Subcutaneous abdominal adipose tissue (tissue), 5 donors: ENCODE data around the gene FUS.
"Not testable (repeated sequence)": the region's sequence is repeated elsewhere in the genome, so short reads cannot be mapped to it uniquely, and the experiment has no call there.

Experiments
- H3K27ac ChIP-seq: one replicate; pipeline ENCODE4 v1.7.0; 2013; ENCODE audit warnings: low read depth, mild to moderate bottlenecking, inconsistent platforms, low read length, moderate library complexity
- H3K27me3 ChIP-seq, 5 donors: one replicate each; pipeline ENCODE4 v1.7.0; 2013; ENCODE audit warnings: low read length in 5 of 5, inconsistent platforms in 1 of 5; ENCODE audit not compliant: control insufficient read depth in 5 of 5, insufficient read depth in 4 of 5
- H3K36me3 ChIP-seq, 5 donors: one replicate each; pipeline ENCODE4 v1.7.0; 2013; ENCODE audit warnings: low read length in 5 of 5; ENCODE audit not compliant: control insufficient read depth in 5 of 5, insufficient read depth in 5 of 5
- H3K4me1 ChIP-seq, 5 donors: one replicate each; pipeline ENCODE4 v1.7.0; 2013; ENCODE audit warnings: low read length in 5 of 5, mild to moderate bottlenecking in 3 of 5, moderate library complexity in 1 of 5; ENCODE audit not compliant: control insufficient read depth in 5 of 5, insufficient read depth in 5 of 5
- H3K4me3 ChIP-seq, 5 donors: one replicate each; pipeline ENCODE4 v1.7.0; 2013; ENCODE audit warnings: low read length in 5 of 5, low read depth in 1 of 5
- H3K9ac ChIP-seq, 5 donors: one replicate each; pipeline ENCODE4 v1.7.0; 2013; ENCODE audit warnings: low read length in 5 of 5, mild to moderate bottlenecking in 4 of 5, moderate library complexity in 3 of 5
- H3K9me3 ChIP-seq, 5 donors: one replicate each; pipeline ENCODE4 v1.7.0; 2013; ENCODE audit warnings: low read length in 5 of 5; ENCODE audit not compliant: control insufficient read depth in 5 of 5
- donor health status: healthy.
- donor health status: healthy.
- donor health status: healthy.
- donor health status: healthy.
- donor health status: healthy.

The FUS gene

DNA sequence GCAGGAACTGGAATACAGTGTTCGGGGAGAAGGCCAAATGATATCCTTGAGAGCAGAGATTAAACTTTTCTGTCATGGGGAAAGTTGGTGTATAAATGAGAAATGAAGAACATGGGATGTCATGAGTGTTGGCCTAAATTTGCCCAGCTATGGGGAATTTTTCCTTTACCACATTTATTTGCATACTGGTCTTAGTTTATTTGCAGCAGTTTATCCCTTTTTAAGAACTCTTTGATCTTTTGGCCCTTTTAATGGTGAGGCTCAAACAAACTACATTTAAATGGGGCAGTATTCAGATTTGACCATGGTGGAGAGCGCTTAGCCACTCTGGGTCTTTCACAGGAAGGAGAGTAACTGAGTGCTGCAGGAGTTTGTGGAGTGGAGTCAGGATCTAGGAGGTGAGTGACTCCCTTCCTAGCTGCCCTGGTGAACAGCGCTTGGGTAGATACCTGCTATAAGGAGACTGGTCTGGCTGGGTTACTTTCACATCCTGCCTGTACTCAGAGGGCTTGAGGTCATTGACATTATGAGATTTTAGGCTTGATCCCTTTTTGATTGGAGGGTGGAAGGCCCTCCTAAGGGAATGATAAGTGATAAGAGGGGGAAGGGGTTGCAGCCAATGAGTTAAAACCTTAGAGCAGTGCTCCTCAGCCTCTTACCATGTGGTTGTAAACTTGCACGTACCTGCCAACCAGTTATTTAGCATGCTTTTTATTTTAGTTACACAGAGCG, 11.9 kb downstream of the FUS start:
- H3K27ac ChIP-seq, result no peak overlapping the region
- H3K9me3 ChIP-seq, result no peaks in the 10 kb centered on the region
- H3K36me3 ChIP-seq, result peaks cover 50 to 100% (median 93%) of the 10 kb centered on the region in 5 donors
- H3K9ac ChIP-seq, result no peak overlapping the region
- no peaks in the 10 kb centered on the region for H3K27me3 ChIP-seq
- H3K4me3 ChIP-seq, result no peak overlapping the region
- peaks cover 0 to 3% (median 0%) of the 10 kb centered on the region in 5 donors for H3K4me1 ChIP-seq

DNA sequence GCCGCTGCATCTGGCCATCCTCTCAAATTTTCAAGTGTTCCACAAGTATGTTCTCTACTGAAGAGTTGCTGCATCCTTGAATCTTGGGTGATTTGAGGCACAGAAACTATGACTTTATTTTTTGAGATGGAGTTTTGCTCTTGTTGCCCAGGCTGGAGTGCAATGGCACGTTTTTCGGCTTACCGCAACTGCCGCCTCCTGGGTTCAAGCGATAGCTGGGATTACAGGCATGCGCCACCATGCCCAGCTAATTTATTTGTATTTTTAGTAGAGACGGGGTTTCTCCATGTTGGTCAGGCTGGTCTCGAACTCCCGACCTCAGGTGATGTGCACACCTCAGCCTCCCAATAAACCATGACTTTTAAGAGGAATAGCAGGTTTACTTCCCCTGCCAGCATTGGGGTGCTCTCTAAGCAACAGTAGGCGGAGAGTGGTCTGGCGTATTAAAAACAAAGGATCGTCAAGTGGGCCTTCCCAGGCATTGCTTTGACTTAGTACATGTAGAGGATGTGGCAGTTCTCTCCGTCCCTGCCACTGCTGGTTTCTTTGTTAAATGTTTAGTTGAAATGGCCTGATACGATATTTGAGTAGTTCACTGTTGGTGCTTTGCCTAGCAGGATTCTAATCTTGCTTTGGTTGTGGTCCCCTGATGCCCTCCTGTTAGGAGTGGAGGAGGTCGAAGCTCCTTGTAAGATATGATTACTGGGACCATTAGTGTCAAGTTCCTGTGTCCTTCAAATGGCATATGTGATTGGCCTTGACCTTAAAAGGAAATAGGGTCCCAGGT, 13.1 kb downstream of the FUS start:
- no peak overlapping the region for H3K9ac ChIP-seq
- peaks cover 0 to under 1% (median 0%) of the 10 kb centered on the region in 5 donors for H3K4me1 ChIP-seq
- H3K27ac ChIP-seq, result no peak overlapping the region
- H3K9me3 ChIP-seq, result no peaks in the 10 kb centered on the region
- H3K27me3 ChIP-seq, result no peaks in the 10 kb centered on the region
- H3K4me3 ChIP-seq, result no peak overlapping the region
- H3K36me3 ChIP-seq, result peaks cover 44 to 94% (median 83%) of the 10 kb centered on the region in 5 donors

DNA sequence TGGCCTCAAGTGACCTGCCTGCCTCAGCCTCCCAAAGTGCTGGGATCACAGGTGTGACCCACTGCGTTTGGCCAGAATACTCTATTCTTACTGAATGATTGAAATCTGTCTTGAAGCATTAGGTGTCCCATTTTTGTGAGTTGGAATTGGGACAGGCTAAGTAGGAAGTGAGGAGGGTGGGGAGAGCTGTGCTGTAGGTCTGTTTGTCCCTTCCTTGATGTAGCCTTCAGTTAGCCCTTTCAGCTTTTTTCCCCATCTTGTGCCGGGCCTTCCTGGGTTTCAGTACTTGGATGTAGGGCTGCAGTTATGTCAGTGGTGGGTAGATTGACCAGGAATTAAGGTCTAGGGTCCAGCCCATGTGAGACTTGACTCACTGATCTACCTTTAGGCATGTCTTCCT, 13.9 kb downstream of the FUS start:
- Histone ChIP-seq H3K4me1 (peaks cover 0 to 7% (median 5%) of the 10 kb centered on the region in 5 donors), H3K4me3 (no peak overlapping the region), H3K27ac (no peak overlapping the region), H3K36me3 (peaks cover 39 to 87% (median 76%) of the 10 kb centered on the region in 5 donors), H3K27me3 (no peaks in the 10 kb centered on the region), H3K9ac (no peak overlapping the region), H3K9me3 (no peaks in the 10 kb centered on the region)

GRCh38 chr16:31194898-31195297, 15.0 kb downstream of the FUS start:
- H3K9ac ChIP-seq, result no peak overlapping the region
- no peaks in the 10 kb centered on the region for H3K9me3 ChIP-seq
- H3K27me3 ChIP-seq, result no peaks in the 10 kb centered on the region
- no peak overlapping the region for H3K27ac ChIP-seq
- peaks cover 0 to 7% (median 5%) of the 10 kb centered on the region in 5 donors for H3K4me1 ChIP-seq
- H3K4me3 ChIP-seq, result no peak overlapping the region
- peaks cover 29 to 83% (median 73%) of the 10 kb centered on the region in 5 donors for H3K36me3 ChIP-seq

- H3K4me1 ChIP-seq, result peaks cover 0 to 12% (median 7%) of the 10 kb centered on the region in 5 donors
- H3K36me3 ChIP-seq, result peaks cover 25 to 76% (median 66%) of the 10 kb centered on the region in 5 donors
- not testable (repeated sequence) for H3K9me3 ChIP-seq, H3K27ac ChIP-seq, H3K4me3 ChIP-seq, H3K27me3 ChIP-seq, H3K9ac ChIP-seq
These were observed 15.9 kb downstream of the FUS start for GRCh38 chr16:31195861-31196260.

- no peak overlapping the region for H3K9ac ChIP-seq
These were observed 16.6 kb downstream of the FUS start for GRCh38 chr16:31196324-31197088.

DNA sequence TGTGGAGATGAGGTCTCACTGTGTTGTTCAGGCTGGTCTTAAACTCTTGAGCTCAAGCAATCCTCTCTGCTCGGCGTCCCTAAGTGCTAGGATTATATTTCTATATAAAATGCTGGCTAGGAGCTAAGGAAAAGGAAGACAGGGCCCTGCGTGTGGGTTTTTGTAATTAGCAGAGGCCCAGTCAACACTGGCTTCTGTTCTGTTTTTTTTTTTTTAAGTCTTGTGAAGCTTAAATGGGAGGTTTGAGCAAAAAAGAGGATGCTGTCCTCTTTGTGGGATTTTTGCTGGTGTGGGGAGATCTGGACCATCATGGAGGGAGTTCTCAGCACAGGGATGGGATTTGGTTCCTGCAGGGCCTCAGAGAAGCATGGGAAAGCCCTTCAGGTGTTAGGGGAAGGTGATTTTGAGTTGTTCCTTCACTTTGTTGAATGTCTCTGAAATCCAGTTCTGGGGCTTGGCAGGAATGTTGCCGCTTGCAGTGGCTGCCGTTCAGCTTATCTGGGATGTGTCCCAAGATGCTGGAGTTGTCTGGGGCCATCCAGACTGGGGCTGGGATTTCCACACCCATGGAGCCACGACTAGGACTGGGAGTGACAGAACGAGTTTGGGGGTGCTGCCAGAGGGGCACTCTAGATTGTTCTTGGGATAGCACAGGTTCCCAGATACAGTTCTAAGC, 18.4 kb downstream of the FUS start:
- Histone ChIP-seq H3K4me1 (peaks cover 0 to 36% (median 31%) of the 10 kb centered on the region in 5 donors), H3K36me3 (peaks cover 8 to 51% (median 41%) of the 10 kb centered on the region in 5 donors), H3K27me3 (peaks cover 0 to 3% (median 0%) of the 10 kb centered on the region in 5 donors), H3K9me3 (no peaks in the 10 kb centered on the region), H3K27ac (no peak overlapping the region), H3K4me3 (no peak overlapping the region), H3K9ac (peak overlapping the region in 1 of 5 donors; percentile 9)

More at GRCh38 chr16:31196324-31197088, 16.6 kb downstream of the FUS start:
- peaks cover 0 to 3% (median 0%) of the 10 kb centered on the region in 5 donors for H3K27me3 ChIP-seq
- H3K9me3 ChIP-seq, result no peaks in the 10 kb centered on the region
- H3K27ac ChIP-seq, result no peak overlapping the region
- H3K36me3 ChIP-seq, result peaks cover 20 to 70% (median 59%) of the 10 kb centered on the region in 5 donors
- H3K4me3 ChIP-seq, result no peak overlapping the region
- H3K4me1 ChIP-seq, result peaks cover 0 to 18% (median 14%) of the 10 kb centered on the region in 5 donors

GRCh38 chr16:31199430-31200041, 19.6 kb downstream of the FUS start:
- H3K36me3 ChIP-seq, result peaks cover 7 to 39% (median 33%) of the 10 kb centered on the region in 5 donors
- H3K9me3 ChIP-seq, result no peaks in the 10 kb centered on the region
- no peak overlapping the region for H3K4me3 ChIP-seq
- peaks cover 0 to 38% (median 36%) of the 10 kb centered on the region in 5 donors for H3K4me1 ChIP-seq
- no peak overlapping the region for H3K27ac ChIP-seq
- peaks cover 0 to 3% (median 0%) of the 10 kb centered on the region in 5 donors for H3K27me3 ChIP-seq
- no peak overlapping the region for H3K9ac ChIP-seq

DNA sequence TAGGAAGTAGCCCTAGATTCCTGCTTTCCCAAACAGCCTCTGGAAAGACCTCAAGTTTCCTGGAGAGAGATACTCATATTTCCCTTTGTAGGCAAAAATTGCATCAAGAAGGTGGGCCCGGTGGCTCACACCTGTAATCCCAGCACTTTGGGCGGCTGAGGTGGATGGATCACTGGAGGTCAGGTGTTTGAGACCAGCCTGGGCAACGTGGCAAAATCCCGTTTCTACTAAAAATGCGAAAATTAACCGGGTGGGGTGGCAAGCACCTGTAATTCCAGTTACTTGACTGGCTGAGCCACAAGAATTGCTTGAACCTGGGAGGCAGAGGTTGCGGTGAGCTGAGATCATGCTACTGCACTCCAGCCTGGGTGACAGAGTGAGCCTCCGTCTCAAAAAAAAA, 20.2 kb downstream of the FUS start:
- peaks cover 0 to 38% (median 36%) of the 10 kb centered on the region in 5 donors for H3K4me1 ChIP-seq

More for the DNA sequence above, 20.2 kb downstream of the FUS start:
- H3K27ac ChIP-seq, H3K4me3 ChIP-seq, H3K9me3 ChIP-seq, H3K9ac ChIP-seq, H3K27me3 ChIP-seq: not testable (repeated sequence)
- peaks cover 4 to 33% (median 28%) of the 10 kb centered on the region in 5 donors for H3K36me3 ChIP-seq
